OCI-LY1 (cell line): ENCODE measurements around the gene PRKCE.

Experiments
- H2AFZ ChIP-seq: fragments of 200-600 bp; sonication (generic), shearing (Covaris generic); 2 replicates; pipeline ENCODE4 v1.6.0; 2014; ENCODE audit warnings: antibody characterized with exemption, mild to moderate bottlenecking, low read length
- H3F3A ChIP-seq: fragments of 200-600 bp; sonication (generic), shearing (Covaris generic); 2 replicates; pipeline ENCODE4 v1.6.0; 2014; ENCODE audit warnings: mild to moderate bottlenecking, antibody characterized with exemption, low read length, moderate library complexity; ENCODE audit not compliant: insufficient read depth
- H3K27ac ChIP-seq: fragments of 200-600 bp; sonication (generic); 2 replicates; pipeline ENCODE4 v1.5.1; 2014; ENCODE audit warnings: low read length, mixed run types, mild to moderate bottlenecking, low read depth; ENCODE audit not compliant: poor library complexity, severe bottlenecking
- H3K27me3 ChIP-seq: fragments of 200-600 bp; sonication (generic); 2 replicates; pipeline ENCODE4 v1.6.0; 2014; ENCODE audit warnings: antibody characterized with exemption, mild to moderate bottlenecking, low read length, moderate library complexity; ENCODE audit not compliant: insufficient read depth
- H3K36me3 ChIP-seq: fragments of 200-600 bp; sonication (generic); 2 replicates; pipeline ENCODE4 v1.6.1; 2014; ENCODE audit warnings: mild to moderate bottlenecking, antibody characterized with exemption, low read length, moderate library complexity, mixed read lengths; ENCODE audit not compliant: insufficient read depth
- H3K4me1 ChIP-seq: fragments of 200-600 bp; sonication (generic); 2 replicates; pipeline ENCODE4 v1.5.1; 2014; ENCODE audit warnings: mild to moderate bottlenecking, low read length, moderate library complexity; ENCODE audit not compliant: insufficient read depth, severe bottlenecking
- H3K4me2 ChIP-seq: fragments of 200-600 bp; sonication (generic), shearing (Covaris generic); 2 replicates; pipeline ENCODE4 v1.6.1; 2014; ENCODE audit warnings: low read length
- H3K4me3 ChIP-seq: fragments of 200-600 bp; sonication (generic); 2 replicates; pipeline ENCODE4 v1.5.1; 2014; ENCODE audit warnings: low read length, low read depth, mild to moderate bottlenecking, mixed read lengths; ENCODE audit not compliant: poor library complexity, severe bottlenecking
- H3K79me2 ChIP-seq: fragments of 200-600 bp; shearing (Covaris generic); 2 replicates; pipeline ENCODE4 v1.6.1; 2016; ENCODE audit warnings: mixed run types, low read length, mixed read lengths; ENCODE audit not compliant: insufficient read depth
- H3K9ac ChIP-seq: fragments of 200-600 bp; sonication (generic), shearing (Covaris generic); 2 replicates; pipeline ENCODE4 v1.6.1; 2014; ENCODE audit warnings: mild to moderate bottlenecking, low read length, mixed read lengths
- H3K9me2 ChIP-seq: fragments of 200-600 bp; sonication (generic), shearing (Covaris generic); 2 replicates; pipeline ENCODE4 v1.6.1; 2014; ENCODE audit warnings: low read depth, mild to moderate bottlenecking, low read length, mixed read lengths
- H3K9me3 ChIP-seq: fragments of 200-600 bp; shearing (Covaris generic); 2 replicates; pipeline ENCODE4 v1.6.1; 2014; ENCODE audit warnings: low read length, mixed read lengths
- H4K20me1 ChIP-seq: fragments of 200-600 bp; sonication (generic), shearing (Covaris generic); 2 replicates; pipeline ENCODE4 v1.6.0; 2016; ENCODE audit warnings: mild to moderate bottlenecking, low read length; ENCODE audit not compliant: insufficient read depth
- EZH2 ChIP-seq: fragments of 200-600 bp; sonication (generic), shearing (Covaris generic); IDR thresholded peaks from 2 replicates; pipeline ENCODE4 v1.8.0; 2017; ENCODE audit warnings: borderline replicate concordance, mixed run types, mild to moderate bottlenecking, antibody characterized with exemption, low read length, moderate library complexity, mixed read lengths
- TF ChIP-seq, protein P1 (sequence below): fragments of 200-600 bp; sonication (generic), shearing (Covaris generic); IDR thresholded peaks from 2 replicates; pipeline ENCODE4 v1.5.1; 2017; ENCODE audit warnings: mild to moderate bottlenecking, antibody characterized with exemption, low read length, moderate library complexity, mixed read lengths

PRKCE gene

GRCh38 chr2:45806563-45807358 lies 155.3 kb downstream of the PRKCE start:
- no peak overlapping the region for H3K27ac ChIP-seq
- no peaks in the 10 kb centered on the region for H3K4me1 ChIP-seq
- H3K36me3 ChIP-seq = no peaks in the 10 kb centered on the region
- no peaks in the 10 kb centered on the region for H3K79me2 ChIP-seq
- no peak overlapping the region for H3K4me2 ChIP-seq
- no peaks in the 10 kb centered on the region for H4K20me1 ChIP-seq
- no peaks in the 10 kb centered on the region for H3K9me3 ChIP-seq
- no peak overlapping the region for H2AFZ ChIP-seq
- no peaks in the 10 kb centered on the region for H3K27me3 ChIP-seq
- H3K9ac ChIP-seq = no peak overlapping the region; the same call in 1 of the 2 replicates
- no peaks in the 10 kb centered on the region for H3F3A ChIP-seq
- TF ChIP-seq, protein P1, sequence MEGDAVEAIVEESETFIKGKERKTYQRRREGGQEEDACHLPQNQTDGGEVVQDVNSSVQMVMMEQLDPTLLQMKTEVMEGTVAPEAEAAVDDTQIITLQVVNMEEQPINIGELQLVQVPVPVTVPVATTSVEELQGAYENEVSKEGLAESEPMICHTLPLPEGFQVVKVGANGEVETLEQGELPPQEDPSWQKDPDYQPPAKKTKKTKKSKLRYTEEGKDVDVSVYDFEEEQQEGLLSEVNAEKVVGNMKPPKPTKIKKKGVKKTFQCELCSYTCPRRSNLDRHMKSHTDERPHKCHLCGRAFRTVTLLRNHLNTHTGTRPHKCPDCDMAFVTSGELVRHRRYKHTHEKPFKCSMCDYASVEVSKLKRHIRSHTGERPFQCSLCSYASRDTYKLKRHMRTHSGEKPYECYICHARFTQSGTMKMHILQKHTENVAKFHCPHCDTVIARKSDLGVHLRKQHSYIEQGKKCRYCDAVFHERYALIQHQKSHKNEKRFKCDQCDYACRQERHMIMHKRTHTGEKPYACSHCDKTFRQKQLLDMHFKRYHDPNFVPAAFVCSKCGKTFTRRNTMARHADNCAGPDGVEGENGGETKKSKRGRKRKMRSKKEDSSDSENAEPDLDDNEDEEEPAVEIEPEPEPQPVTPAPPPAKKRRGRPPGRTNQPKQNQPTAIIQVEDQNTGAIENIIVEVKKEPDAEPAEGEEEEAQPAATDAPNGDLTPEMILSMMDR = no peak
- H3K4me3 ChIP-seq = no peak overlapping the region
- H3K9me2 ChIP-seq = no peaks in the 10 kb centered on the region

- Histone ChIP-seq H3K9me2 (no peaks in the 10 kb centered on the region), H3F3A (no peaks in the 10 kb centered on the region), H4K20me1 (no peaks in the 10 kb centered on the region), H3K4me3 (no peak overlapping the region), H3K9me3 (no peaks in the 10 kb centered on the region), H3K79me2 (no peaks in the 10 kb centered on the region), H3K9ac (no peak overlapping the region), H3K27me3 (no peaks in the 10 kb centered on the region), H3K27ac (no peak overlapping the region), H3K36me3 (no peaks in the 10 kb centered on the region), H3K4me2 (no peak overlapping the region), H2AFZ (no peak overlapping the region), H3K4me1 (no peaks in the 10 kb centered on the region)
- no peak for TF ChIP-seq EZH2
- TF ChIP-seq, protein P1 = no peak
Observed at GRCh38 chr2:45808294-45808800, 156.9 kb downstream of the PRKCE start.

GRCh38 chr2:45809205-45809604 lies 157.7 kb downstream of the PRKCE start:
- H3K4me3 ChIP-seq = no peak overlapping the region
- H3K27me3 ChIP-seq = no peaks in the 10 kb centered on the region
- H3K27ac ChIP-seq = no peak overlapping the region
- no peak overlapping the region for H2AFZ ChIP-seq
- H3K36me3 ChIP-seq = no peaks in the 10 kb centered on the region
- H3K4me1 ChIP-seq = no peaks in the 10 kb centered on the region
- H3K9me2 ChIP-seq = no peaks in the 10 kb centered on the region
- no peaks in the 10 kb centered on the region for H4K20me1 ChIP-seq
- H3F3A ChIP-seq = no peaks in the 10 kb centered on the region
- TF ChIP-seq EZH2 = no peak
- TF ChIP-seq, protein P1 = no peak
- H3K9me3 ChIP-seq = no peaks in the 10 kb centered on the region
- no peak overlapping the region for H3K4me2 ChIP-seq
- H3K9ac ChIP-seq = no peak overlapping the region
- no peaks in the 10 kb centered on the region for H3K79me2 ChIP-seq
